Measurements from ENCODE around the gene ZNF396.
A peak's percentile ranks its signal among the peaks of the same experiment; 100 is the strongest.

Gene ZNF396

DNA sequence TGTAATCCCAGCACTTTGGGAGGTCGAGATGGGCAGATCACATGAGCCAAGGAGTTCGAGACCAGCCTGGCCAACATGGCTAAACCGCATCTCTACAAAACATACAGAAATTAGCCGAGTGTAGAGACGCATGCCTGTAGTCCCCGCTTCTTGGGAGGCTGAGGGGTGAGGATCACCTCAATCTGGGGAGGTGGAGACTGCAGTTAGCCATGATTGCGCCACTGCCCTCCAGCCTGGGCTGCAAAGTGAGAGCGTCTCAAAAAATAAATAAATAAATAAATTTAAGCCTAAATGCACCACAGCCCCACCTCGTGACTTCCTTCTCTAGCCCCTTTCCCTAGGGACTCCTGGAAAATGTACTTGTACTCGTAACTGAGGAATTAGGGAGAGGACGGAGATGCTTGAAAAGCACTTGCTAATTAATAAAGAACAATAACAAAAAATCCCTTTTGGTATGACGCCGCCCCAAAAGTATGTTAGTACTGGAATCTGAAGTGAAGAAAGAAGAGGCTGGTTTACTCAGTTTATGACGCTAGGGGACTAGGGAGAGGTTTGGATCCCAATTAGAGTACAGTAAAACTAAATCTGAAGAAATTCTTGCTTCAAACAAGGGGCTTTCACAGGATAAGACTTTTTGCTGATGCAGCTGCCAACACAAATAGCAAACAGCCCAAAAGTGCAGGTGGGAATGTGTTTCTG lies 887 bp upstream of the ZNF396 start:
- TF ChIP-seq GLIS3 (CRISPR knock-in tag; IDR thresholded peaks at IDR 0.05) (no peak), ZC3H10 (CRISPR knock-in tag; IDR thresholded peaks at IDR 0.05) (no peak), ZNF565 (CRISPR knock-in tag; conservative IDR thresholded peaks at IDR 0.05; ENCODE audit: low read depth) (no peak), ZFP3 (CRISPR knock-in tag; IDR thresholded peaks at IDR 0.05) (no peak), ZNF70 (CRISPR knock-in tag; IDR thresholded peaks at IDR 0.05) (no peak), BACH2 (CRISPR knock-in tag; IDR thresholded peaks at IDR 0.05; ENCODE audit: borderline replicate concordance) (no peak), ZNF8 (CRISPR knock-in tag; IDR thresholded peaks at IDR 0.05) (no peak), ZFP30 (CRISPR knock-in tag; IDR thresholded peaks at IDR 0.05) (no peak), TCF4 (CRISPR knock-in tag; IDR thresholded peaks at IDR 0.05; ENCODE audit: borderline replicate concordance) (no peak)
- TF ChIP-seq, protein P1, sequence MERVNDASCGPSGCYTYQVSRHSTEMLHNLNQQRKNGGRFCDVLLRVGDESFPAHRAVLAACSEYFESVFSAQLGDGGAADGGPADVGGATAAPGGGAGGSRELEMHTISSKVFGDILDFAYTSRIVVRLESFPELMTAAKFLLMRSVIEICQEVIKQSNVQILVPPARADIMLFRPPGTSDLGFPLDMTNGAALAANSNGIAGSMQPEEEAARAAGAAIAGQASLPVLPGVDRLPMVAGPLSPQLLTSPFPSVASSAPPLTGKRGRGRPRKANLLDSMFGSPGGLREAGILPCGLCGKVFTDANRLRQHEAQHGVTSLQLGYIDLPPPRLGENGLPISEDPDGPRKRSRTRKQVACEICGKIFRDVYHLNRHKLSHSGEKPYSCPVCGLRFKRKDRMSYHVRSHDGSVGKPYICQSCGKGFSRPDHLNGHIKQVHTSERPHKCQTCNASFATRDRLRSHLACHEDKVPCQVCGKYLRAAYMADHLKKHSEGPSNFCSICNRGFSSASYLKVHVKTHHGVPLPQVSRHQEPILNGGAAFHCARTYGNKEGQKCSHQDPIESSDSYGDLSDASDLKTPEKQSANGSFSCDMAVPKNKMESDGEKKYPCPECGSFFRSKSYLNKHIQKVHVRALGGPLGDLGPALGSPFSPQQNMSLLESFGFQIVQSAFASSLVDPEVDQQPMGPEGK (CRISPR knock-in tag; IDR thresholded peaks at IDR 0.05; ENCODE audit: borderline replicate concordance): no peak
- TF ChIP-seq, protein P2, sequence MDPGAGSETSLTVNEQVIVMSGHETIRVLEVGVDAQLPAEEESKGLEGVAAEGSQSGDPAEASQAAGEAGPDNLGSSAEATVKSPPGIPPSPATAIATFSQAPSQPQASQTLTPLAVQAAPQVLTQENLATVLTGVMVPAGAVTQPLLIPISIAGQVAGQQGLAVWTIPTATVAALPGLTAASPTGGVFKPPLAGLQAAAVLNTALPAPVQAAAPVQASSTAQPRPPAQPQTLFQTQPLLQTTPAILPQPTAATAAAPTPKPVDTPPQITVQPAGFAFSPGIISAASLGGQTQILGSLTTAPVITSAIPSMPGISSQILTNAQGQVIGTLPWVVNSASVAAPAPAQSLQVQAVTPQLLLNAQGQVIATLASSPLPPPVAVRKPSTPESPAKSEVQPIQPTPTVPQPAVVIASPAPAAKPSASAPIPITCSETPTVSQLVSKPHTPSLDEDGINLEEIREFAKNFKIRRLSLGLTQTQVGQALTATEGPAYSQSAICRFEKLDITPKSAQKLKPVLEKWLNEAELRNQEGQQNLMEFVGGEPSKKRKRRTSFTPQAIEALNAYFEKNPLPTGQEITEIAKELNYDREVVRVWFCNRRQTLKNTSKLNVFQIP (CRISPR knock-in tag; IDR thresholded peaks at IDR 0.05; ENCODE audit: borderline replicate concordance, low read depth): no peak
- no peak for ATAC-seq

DNA sequence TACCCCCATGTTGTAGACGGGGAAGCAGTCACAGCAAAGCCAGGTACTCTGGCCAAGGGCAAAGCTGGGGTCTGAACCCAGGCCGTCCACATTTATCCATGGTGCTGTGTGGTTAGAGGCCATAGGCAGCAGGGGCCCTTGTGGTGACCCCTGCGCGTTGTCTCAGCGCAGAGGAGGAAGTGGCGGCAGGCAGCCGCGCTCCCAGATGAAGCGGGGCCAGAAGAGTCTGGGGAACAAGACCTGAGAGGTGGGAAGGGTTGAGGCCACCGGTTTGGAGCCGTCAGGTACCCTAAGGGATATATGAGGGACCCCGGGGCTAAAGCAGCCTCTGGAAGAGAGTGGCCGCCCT lies 770 bp downstream of the ZNF396 start:
- TF ChIP-seq ZFP30 (CRISPR knock-in tag; IDR thresholded peaks at IDR 0.05) (no peak), OSR1 (CRISPR knock-in tag; IDR thresholded peaks at IDR 0.05) (no peak), TOX (CRISPR knock-in tag; IDR thresholded peaks at IDR 0.05; ENCODE audit: borderline replicate concordance) (no peak), ZNF8 (CRISPR knock-in tag; IDR thresholded peaks at IDR 0.05) (no peak), TCF4 (CRISPR knock-in tag; IDR thresholded peaks at IDR 0.05; ENCODE audit: borderline replicate concordance) (no peak), ZFP3 (CRISPR knock-in tag; IDR thresholded peaks at IDR 0.05) (no peak), ZNF565 (CRISPR knock-in tag; conservative IDR thresholded peaks at IDR 0.05; ENCODE audit: low read depth) (no peak), ESRRG (CRISPR knock-in tag; IDR thresholded peaks at IDR 0.05) (no peak), SNAI2 (CRISPR knock-in tag; IDR thresholded peaks at IDR 0.05) (no peak)
- TF ChIP-seq, protein P3, sequence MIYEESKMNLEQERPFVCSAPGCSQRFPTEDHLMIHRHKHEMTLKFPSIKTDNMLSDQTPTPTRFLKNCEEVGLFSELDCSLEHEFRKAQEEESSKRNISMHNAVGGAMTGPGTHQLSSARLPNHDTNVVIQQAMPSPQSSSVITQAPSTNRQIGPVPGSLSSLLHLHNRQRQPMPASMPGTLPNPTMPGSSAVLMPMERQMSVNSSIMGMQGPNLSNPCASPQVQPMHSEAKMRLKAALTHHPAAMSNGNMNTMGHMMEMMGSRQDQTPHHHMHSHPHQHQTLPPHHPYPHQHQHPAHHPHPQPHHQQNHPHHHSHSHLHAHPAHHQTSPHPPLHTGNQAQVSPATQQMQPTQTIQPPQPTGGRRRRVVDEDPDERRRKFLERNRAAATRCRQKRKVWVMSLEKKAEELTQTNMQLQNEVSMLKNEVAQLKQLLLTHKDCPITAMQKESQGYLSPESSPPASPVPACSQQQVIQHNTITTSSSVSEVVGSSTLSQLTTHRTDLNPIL (CRISPR knock-in tag; IDR thresholded peaks at IDR 0.05; ENCODE audit: low read depth): no peak
- TF ChIP-seq, protein P4, sequence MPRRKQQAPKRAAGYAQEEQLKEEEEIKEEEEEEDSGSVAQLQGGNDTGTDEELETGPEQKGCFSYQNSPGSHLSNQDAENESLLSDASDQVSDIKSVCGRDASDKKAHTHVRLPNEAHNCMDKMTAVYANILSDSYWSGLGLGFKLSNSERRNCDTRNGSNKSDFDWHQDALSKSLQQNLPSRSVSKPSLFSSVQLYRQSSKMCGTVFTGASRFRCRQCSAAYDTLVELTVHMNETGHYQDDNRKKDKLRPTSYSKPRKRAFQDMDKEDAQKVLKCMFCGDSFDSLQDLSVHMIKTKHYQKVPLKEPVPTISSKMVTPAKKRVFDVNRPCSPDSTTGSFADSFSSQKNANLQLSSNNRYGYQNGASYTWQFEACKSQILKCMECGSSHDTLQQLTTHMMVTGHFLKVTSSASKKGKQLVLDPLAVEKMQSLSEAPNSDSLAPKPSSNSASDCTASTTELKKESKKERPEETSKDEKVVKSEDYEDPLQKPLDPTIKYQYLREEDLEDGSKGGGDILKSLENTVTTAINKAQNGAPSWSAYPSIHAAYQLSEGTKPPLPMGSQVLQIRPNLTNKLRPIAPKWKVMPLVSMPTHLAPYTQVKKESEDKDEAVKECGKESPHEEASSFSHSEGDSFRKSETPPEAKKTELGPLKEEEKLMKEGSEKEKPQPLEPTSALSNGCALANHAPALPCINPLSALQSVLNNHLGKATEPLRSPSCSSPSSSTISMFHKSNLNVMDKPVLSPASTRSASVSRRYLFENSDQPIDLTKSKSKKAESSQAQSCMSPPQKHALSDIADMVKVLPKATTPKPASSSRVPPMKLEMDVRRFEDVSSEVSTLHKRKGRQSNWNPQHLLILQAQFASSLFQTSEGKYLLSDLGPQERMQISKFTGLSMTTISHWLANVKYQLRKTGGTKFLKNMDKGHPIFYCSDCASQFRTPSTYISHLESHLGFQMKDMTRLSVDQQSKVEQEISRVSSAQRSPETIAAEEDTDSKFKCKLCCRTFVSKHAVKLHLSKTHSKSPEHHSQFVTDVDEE (CRISPR knock-in tag; IDR thresholded peaks at IDR 0.05): no peak
- ATAC-seq: peak; percentile 25

DNA sequence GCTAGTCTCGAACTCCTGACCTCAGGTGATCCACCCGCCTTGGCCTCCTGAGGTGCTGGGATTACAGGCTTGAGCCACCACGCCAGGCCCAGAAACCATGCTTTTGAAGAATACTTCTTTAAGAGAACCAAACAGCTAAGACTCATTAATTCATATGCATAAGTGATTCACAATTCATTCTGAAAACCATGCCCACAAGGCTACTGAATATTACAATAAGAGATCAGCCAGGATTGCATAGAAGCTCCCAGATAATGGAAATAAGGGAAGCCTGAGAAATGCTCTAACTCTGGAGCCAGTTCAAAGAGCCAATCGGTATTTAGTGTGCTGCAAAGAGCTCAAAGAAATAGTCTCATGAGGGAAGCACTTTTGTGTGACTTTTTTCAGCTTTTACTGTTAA lies 2.4 kb downstream of the ZNF396 start:
- TF ChIP-seq, protein P5, sequence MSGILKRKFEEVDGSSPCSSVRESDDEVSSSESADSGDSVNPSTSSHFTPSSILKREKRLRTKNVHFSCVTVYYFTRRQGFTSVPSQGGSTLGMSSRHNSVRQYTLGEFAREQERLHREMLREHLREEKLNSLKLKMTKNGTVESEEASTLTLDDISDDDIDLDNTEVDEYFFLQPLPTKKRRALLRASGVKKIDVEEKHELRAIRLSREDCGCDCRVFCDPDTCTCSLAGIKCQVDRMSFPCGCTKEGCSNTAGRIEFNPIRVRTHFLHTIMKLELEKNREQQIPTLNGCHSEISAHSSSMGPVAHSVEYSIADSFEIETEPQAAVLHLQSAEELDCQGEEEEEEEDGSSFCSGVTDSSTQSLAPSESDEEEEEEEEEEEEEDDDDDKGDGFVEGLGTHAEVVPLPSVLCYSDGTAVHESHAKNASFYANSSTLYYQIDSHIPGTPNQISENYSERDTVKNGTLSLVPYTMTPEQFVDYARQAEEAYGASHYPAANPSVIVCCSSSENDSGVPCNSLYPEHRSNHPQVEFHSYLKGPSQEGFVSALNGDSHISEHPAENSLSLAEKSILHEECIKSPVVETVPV (CRISPR knock-in tag; IDR thresholded peaks at IDR 0.05): no peak
- ATAC-seq: no peak

Measured in SK-N-SH treated with all-trans-retinoic acid at 6 μM for 48 hours (cell line).